MCF 10A (cell line): ENCODE measurements around the gene TMEM109. TPM values are rescaled to one million over a fixed set of nuclear protein-coding genes. Genes with fewer than 3 reads are reported as not detected.

ENCODE experiments used
- BruUV-seq: library from RNA; stranded (reverse); fragments of 400-500 nt; replicated peaks from 2 replicates; lab custom pipeline; 2021; lab: Mats Ljungman, UMichigan
- CTCF ChIA-PET: fragments of 300-600 bp; sonication (Branson Sonifier 250); formaldehyde crosslinking; extraction: SDS; loops from one replicate; lab custom pipeline; 2021; ENCODE audit warnings: antibody characterized with exemption, inconsistent platforms; lab: Yijun Ruan, JAX
- POLR2A ChIA-PET: fragments of 300-600, 350-650 bp; sonication (Branson Sonifier 250); formaldehyde crosslinking; extraction: SDS; loops from one replicate; lab custom pipeline; 2020; ENCODE audit warnings: antibody characterized with exemption, inconsistent platforms; lab: Yijun Ruan, JAX
- DNase-seq: peaks from one replicate; pipeline ENCODE4 v3.0.0-alpha.2; 2018; ENCODE audit not compliant: unreplicated experiment
- H3K27ac Mint-ChIP-seq: one replicate; pipeline ENCODE4 v1.8.0; 2022; ENCODE audit warnings: mild to moderate bottlenecking, low read depth, mixed read lengths; ENCODE audit not compliant: unreplicated experiment
- H3K27me3 Mint-ChIP-seq: one replicate; pipeline ENCODE4 v1.8.0; 2022; ENCODE audit warnings: mixed read lengths; ENCODE audit not compliant: insufficient read depth, unreplicated experiment
- H3K36me3 Mint-ChIP-seq: one replicate; pipeline ENCODE4 v1.8.0; 2022; ENCODE audit warnings: mild to moderate bottlenecking, moderate library complexity, mixed read lengths; ENCODE audit not compliant: insufficient read depth, unreplicated experiment
- H3K4me1 Mint-ChIP-seq: one replicate; pipeline ENCODE4 v1.8.0; 2022; ENCODE audit warnings: mixed read lengths; ENCODE audit not compliant: insufficient read depth, unreplicated experiment
- H3K4me3 Mint-ChIP-seq: one replicate; pipeline ENCODE4 v1.8.0; 2022; ENCODE audit warnings: mild to moderate bottlenecking, moderate library complexity, mixed read lengths; ENCODE audit not compliant: unreplicated experiment
- H3K9me3 Mint-ChIP-seq: one replicate; pipeline ENCODE4 v1.8.0; 2022; ENCODE audit warnings: mixed read lengths; ENCODE audit not compliant: unreplicated experiment
- intact Hi-C: fragments of 100-400 bp; cut with micrococcal nuclease; formaldehyde crosslinking; loops from 2 replicates; pipeline ENCODE4 v1.14.1; 2022
- total RNA-seq: library from RNA; stranded (reverse); gene quantifications from 2 replicates; pipeline ENCODE4 v1.2.3, GENCODE V29; 2022
- TF ChIP-seq, protein P1 (sequence below): fragments of 200-600 bp; IDR thresholded peaks from one replicate; pipeline ENCODE4 v1.8.0; 2022; ENCODE audit warnings: antibody characterized with exemption, mild to moderate bottlenecking; ENCODE audit not compliant: unreplicated experiment

TMEM109 gene
- total RNA-seq, 1 experiment from 2014 or later, result 45.8 TPM

DNA sequence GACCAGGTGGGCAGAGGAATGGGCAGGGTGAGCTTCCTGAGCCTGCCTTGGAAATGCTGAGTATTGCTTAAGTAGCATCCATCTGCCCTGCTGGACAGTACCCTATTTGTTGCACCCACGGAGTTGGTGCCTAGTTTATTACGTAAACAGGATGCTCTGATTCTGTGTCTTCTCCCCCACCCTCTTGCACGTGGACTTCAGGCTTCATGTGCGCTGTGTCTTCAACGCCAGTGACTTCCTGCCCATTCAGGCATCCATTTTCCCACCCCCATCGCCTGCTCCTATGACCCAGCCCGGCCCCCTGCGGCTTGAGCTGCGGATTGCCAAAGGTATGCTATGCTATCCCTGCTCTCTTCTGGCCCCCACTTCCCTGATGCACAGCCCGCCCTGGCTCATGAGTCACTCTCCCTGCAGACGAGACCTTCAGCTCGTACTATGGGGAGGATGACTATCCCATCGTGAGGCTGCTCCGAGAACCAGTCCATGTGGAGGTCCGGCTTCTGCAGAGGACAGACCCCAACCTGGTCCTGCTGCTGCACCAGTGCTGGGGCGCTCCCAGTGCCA is 40.9 kb upstream of the TMEM109 start:
- DNase-seq, result peak; percentile 81
- H3K27me3 Mint-ChIP-seq, result no peaks in the 10 kb centered on the region
- intact Hi-C loops, result no loop called here
- H3K27ac Mint-ChIP-seq, result no peak overlapping the region
- ChIA-PET CTCF (interaction anchor here (0.6 to 1.8 kb wide), 3 partner anchors 15 to 624 kb away, joined by 3 to 5 read pairs (median 3); no protein-coding TSS in a partner anchor), POLR2A (interaction anchor here (0.6 to 0.9 kb wide), 2 partner anchors 32 to 1116 kb away, joined by 3 read pairs; no protein-coding TSS in a partner anchor)
- H3K4me3 Mint-ChIP-seq, result no peak overlapping the region
- no TSS peak for BruUV-seq
- H3K36me3 Mint-ChIP-seq, result no peaks in the 10 kb centered on the region
- TF ChIP-seq, protein P1, sequence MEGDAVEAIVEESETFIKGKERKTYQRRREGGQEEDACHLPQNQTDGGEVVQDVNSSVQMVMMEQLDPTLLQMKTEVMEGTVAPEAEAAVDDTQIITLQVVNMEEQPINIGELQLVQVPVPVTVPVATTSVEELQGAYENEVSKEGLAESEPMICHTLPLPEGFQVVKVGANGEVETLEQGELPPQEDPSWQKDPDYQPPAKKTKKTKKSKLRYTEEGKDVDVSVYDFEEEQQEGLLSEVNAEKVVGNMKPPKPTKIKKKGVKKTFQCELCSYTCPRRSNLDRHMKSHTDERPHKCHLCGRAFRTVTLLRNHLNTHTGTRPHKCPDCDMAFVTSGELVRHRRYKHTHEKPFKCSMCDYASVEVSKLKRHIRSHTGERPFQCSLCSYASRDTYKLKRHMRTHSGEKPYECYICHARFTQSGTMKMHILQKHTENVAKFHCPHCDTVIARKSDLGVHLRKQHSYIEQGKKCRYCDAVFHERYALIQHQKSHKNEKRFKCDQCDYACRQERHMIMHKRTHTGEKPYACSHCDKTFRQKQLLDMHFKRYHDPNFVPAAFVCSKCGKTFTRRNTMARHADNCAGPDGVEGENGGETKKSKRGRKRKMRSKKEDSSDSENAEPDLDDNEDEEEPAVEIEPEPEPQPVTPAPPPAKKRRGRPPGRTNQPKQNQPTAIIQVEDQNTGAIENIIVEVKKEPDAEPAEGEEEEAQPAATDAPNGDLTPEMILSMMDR, result no peak
- no peaks in the 10 kb centered on the region for H3K4me1 Mint-ChIP-seq
- no peaks in the 10 kb centered on the region for H3K9me3 Mint-ChIP-seq

DNA sequence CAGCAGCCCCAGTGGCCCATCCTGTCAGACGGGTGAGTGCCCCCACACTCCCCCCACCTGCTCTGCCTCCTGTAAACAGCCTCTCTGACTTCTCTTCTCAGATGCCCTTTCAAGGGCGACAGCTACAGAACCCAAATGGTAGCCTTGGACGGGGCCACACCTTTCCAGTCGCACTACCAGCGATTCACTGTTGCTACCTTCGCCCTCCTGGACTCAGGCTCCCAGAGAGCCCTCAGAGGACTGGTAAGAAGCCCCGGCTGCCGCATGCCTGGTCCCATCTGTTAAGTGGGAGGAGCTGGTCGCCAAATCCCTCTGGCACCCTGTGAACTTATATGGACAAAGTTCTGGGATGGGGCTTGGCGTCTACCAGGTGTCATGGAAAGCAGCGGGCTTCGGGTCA is 40.4 kb upstream of the TMEM109 start:
- CTCF ChIA-PET, result interaction anchor here (0.6 kb wide), 1 partner anchor 43 kb away, joined by 3 read pairs; no protein-coding TSS in a partner anchor
- intact Hi-C loops, result no loop called here
- H3K9me3 Mint-ChIP-seq, result no peaks in the 10 kb centered on the region

DNA sequence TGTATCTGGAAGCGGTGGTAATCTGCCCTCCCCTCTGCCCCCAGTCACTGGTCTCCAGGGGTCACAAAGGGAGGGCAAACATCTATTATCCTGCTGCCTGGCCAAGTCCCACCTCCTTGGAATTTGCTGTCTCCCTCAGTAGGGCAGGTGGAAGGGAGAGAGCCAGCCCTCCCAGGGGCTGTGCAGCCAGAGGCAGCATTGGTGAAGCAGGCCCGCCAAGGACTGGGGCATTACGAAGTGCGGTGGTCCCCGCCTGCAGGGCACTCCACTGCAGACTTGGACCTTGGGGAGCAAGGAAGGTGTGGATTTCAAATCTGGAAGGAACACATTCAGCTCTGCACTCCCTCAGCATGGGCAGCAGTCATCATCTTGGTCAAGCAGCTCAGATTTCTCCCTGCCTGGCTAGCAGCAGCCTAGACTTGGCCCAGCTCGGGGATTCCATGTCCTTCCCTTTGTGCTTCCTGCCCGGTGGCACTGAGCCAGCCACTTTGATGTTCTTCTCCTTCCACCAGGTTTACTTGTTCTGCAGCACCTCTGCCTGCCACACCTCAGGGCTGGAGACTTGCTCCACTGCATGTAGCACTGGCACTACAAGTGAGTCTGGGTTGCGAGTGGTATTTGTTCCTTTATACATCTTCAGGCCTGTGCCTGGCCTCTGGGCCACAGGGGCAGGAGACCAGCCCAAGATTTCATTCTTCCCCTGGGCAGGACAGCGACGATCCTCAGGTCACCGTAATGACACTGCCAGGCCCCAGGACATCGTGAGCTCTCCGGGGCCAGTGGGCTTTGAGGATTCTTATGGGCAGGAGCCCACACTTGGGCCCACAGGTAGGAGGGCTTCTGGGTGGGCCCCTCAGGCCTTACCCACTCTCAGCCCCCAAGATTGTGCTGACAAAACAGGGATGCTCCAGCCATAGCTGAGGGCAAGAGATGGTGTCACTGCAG is 39.3 kb upstream of the TMEM109 start:
- TF ChIP-seq, protein P1, result no peak
- intact Hi-C loops, result no loop called here
- no TSS peak for BruUV-seq
- ChIA-PET CTCF (interaction anchor here (0.6 to 1.1 kb wide), 3 partner anchors 46 to 610 kb away, joined by 3 to 4 read pairs (median 3); no protein-coding TSS in a partner anchor), POLR2A (no interaction called here)
- no peaks in the 10 kb centered on the region for H3K4me1 Mint-ChIP-seq
- no peak overlapping the region for H3K27ac Mint-ChIP-seq
- H3K27me3 Mint-ChIP-seq, result no peaks in the 10 kb centered on the region
- H3K9me3 Mint-ChIP-seq, result no peaks in the 10 kb centered on the region
- H3K36me3 Mint-ChIP-seq, result peaks cover 16% of the 10 kb centered on the region
- no peak for DNase-seq
- H3K4me3 Mint-ChIP-seq, result no peak overlapping the region

More for the DNA sequence above, 40.4 kb upstream of the TMEM109 start:
- H3K27ac Mint-ChIP-seq, result no peak overlapping the region
- POLR2A ChIA-PET, result interaction anchor here (0.6 kb wide), 1 partner anchor 1117 kb away, joined by 3 read pairs; no protein-coding TSS in a partner anchor
- H3K27me3 Mint-ChIP-seq, result no peaks in the 10 kb centered on the region
- no TSS peak for BruUV-seq
- TF ChIP-seq, protein P1, result no peak
- H3K4me1 Mint-ChIP-seq, result no peaks in the 10 kb centered on the region
- no peak for DNase-seq
- no peak overlapping the region for H3K4me3 Mint-ChIP-seq
- H3K36me3 Mint-ChIP-seq, result peaks cover 5% of the 10 kb centered on the region
